OCI-LY3 (cell line): ENCODE results near the gene MYH15.

Experiments
- H2AFZ ChIP-seq: fragments of 200-600, 300-600 bp; shearing (Covaris generic); 2 replicates; pipeline ENCODE4 v1.6.0; 2014; ENCODE audit warnings: antibody characterized with exemption, low read depth, low read length
- H3K27ac ChIP-seq: fragments of 200-600, 300-600 bp; sonication (generic); 2 replicates; pipeline ENCODE4 v1.5.1; 2014; ENCODE audit warnings: mild to moderate bottlenecking, low read length, moderate library complexity, mixed read lengths
- H3K27me3 ChIP-seq: fragments of 200-600, 300-600 bp; sonication (generic); 2 replicates; pipeline ENCODE4 v1.6.1; 2014; ENCODE audit warnings: low read depth, low read length, mixed read lengths
- H3K36me3 ChIP-seq: fragments of 200-600, 300-600 bp; sonication (generic); replicated peaks from 2 replicates; pipeline ENCODE3; 2014; ENCODE audit warnings: low read depth, low read length, mixed read lengths
- H3K4me1 ChIP-seq: fragments of 300-600, 200-600 bp; sonication (generic); 2 replicates; pipeline ENCODE4 v1.6.1; 2014; ENCODE audit warnings: low read length, mixed read lengths
- H3K4me2 ChIP-seq: fragments of 200-600, 300-600 bp; sonication (generic); 2 replicates; pipeline ENCODE4 v1.6.1; 2014; ENCODE audit warnings: low read length, mixed read lengths
- H3K4me3 ChIP-seq: fragments of 300-600, 200-600 bp; sonication (generic); 2 replicates; pipeline ENCODE4 v1.5.1; 2014; ENCODE audit warnings: antibody characterized with exemption, mild to moderate bottlenecking, low read length, moderate library complexity
- H3K79me2 ChIP-seq: fragments of 300-600, 200-600 bp; shearing (Covaris generic); 2 replicates; pipeline ENCODE4 v1.6.1; 2014; ENCODE audit warnings: mild to moderate bottlenecking, low read length, mixed read lengths
- H3K9ac ChIP-seq: fragments of 300-600, 200-600 bp; shearing (Covaris generic); 2 replicates; pipeline ENCODE4 v1.6.0; 2014; ENCODE audit warnings: mild to moderate bottlenecking, low read length, moderate library complexity
- H3K9me3 ChIP-seq: fragments of 200-600, 300-600 bp; shearing (Covaris generic); 2 replicates; pipeline ENCODE4 v1.6.1; 2014; ENCODE audit warnings: low read length, mixed read lengths; ENCODE audit not compliant: insufficient read depth
- H4K20me1 ChIP-seq: fragments of 200-600, 300-600 bp; sonication (generic); 2 replicates; pipeline ENCODE4 v1.6.1; 2016; ENCODE audit warnings: low read length, mixed read lengths; ENCODE audit not compliant: insufficient read depth
- CTCF ChIP-seq: fragments of 200-600, 300-600 bp; sonication (generic); IDR thresholded peaks from 2 replicates; pipeline ENCODE4 v1.5.1; 2014; ENCODE audit warnings: antibody characterized with exemption, low read length, low read depth
- EZH2phosphoT487 ChIP-seq: fragments of 200-600 bp; shearing (Covaris generic); IDR thresholded peaks from 2 replicates; pipeline ENCODE4 v1.6.1; 2018; ENCODE audit warnings: antibody characterized with exemption, mixed run types, low read depth

Gene MYH15

GRCh38 chr3:108455212-108455705, 55.1 kb downstream of the MYH15 start:
- H2AFZ ChIP-seq = no peak overlapping the region
- H3K36me3 ChIP-seq = no peaks in the 10 kb centered on the region
- no peak overlapping the region for H3K27ac ChIP-seq
- no peak overlapping the region for H3K4me3 ChIP-seq
- TF ChIP-seq EZH2phosphoT487 = no peak
- no peak for TF ChIP-seq CTCF
- no peaks in the 10 kb centered on the region for H3K9me3 ChIP-seq
- no peaks in the 10 kb centered on the region for H3K79me2 ChIP-seq
- H3K27me3 ChIP-seq = no peaks in the 10 kb centered on the region
- no peaks in the 10 kb centered on the region for H4K20me1 ChIP-seq
- no peak overlapping the region for H3K4me2 ChIP-seq
- no peak overlapping the region for H3K9ac ChIP-seq
- no peaks in the 10 kb centered on the region for H3K4me1 ChIP-seq

GRCh38 chr3:108453565-108453964, 56.8 kb downstream of the MYH15 start:
- Histone ChIP-seq H3K79me2 (no peaks in the 10 kb centered on the region), H3K27ac (no peak overlapping the region), H2AFZ (no peak overlapping the region), H3K9me3 (no peaks in the 10 kb centered on the region), H3K36me3 (no peaks in the 10 kb centered on the region), H4K20me1 (no peaks in the 10 kb centered on the region), H3K4me1 (peaks cover 2% of the 10 kb centered on the region; the same call in 1 of the 2 replicates), H3K9ac (no peak overlapping the region), H3K4me2 (no peak overlapping the region), H3K4me3 (no peak overlapping the region), H3K27me3 (no peaks in the 10 kb centered on the region)
- no peak for TF ChIP-seq EZH2phosphoT487
- TF ChIP-seq CTCF = no peak

GRCh38 chr3:108450444-108450843, 60.0 kb downstream of the MYH15 start:
- Histone ChIP-seq H2AFZ (no peak overlapping the region), H3K4me2 (no peak overlapping the region), H4K20me1 (no peaks in the 10 kb centered on the region), H3K9me3 (peaks cover 15% of the 10 kb centered on the region; the same call in 1 of the 2 replicates), H3K79me2 (no peaks in the 10 kb centered on the region), H3K36me3 (peaks cover 14% of the 10 kb centered on the region), H3K27me3 (no peaks in the 10 kb centered on the region), H3K27ac (no peak overlapping the region), H3K9ac (no peak overlapping the region), H3K4me1 (peaks cover 6% of the 10 kb centered on the region; the same call in 1 of the 2 replicates), H3K4me3 (no peak overlapping the region)
- TF ChIP-seq EZH2phosphoT487 (no peak), CTCF (no peak)

GRCh38 chr3:108448593-108448992, 61.8 kb downstream of the MYH15 start:
- H4K20me1 ChIP-seq = no peaks in the 10 kb centered on the region
- H3K36me3 ChIP-seq = peaks cover 14% of the 10 kb centered on the region
- peaks cover 15% of the 10 kb centered on the region; the same call in 1 of the 2 replicates for H3K9me3 ChIP-seq
- H3K4me3 ChIP-seq = no peak overlapping the region
- no peaks in the 10 kb centered on the region for H3K27me3 ChIP-seq
- no peak overlapping the region for H2AFZ ChIP-seq
- H3K9ac ChIP-seq = no peak overlapping the region
- no peak for TF ChIP-seq EZH2phosphoT487
- no peak for TF ChIP-seq CTCF
- no peak overlapping the region for H3K27ac ChIP-seq
- H3K79me2 ChIP-seq = no peaks in the 10 kb centered on the region
- peaks cover 6% of the 10 kb centered on the region; the same call in 1 of the 2 replicates for H3K4me1 ChIP-seq
- no peak overlapping the region for H3K4me2 ChIP-seq
